ENCODE results near the gene ANKRD65. TPM values are rescaled to one million over a fixed set of nuclear protein-coding genes. Genes with fewer than 3 reads are reported as not detected.
"Not testable (repeated sequence)": the region's sequence is repeated elsewhere in the genome, so short reads cannot be mapped to it uniquely, and the experiment has no call there.

The ANKRD65 gene
- total RNA-seq, 1 donor from 2014 or later: 3.0 TPM

- intact Hi-C loops (cut with DNase I): no loop called here
- peak; percentile 47 for DNase-seq (ENCODE audit: missing footprints)
- no peak for ATAC-seq
These were observed 33.7 kb downstream of the ANKRD65 start for GRCh38 chr1:1387098-1388077.

DNA sequence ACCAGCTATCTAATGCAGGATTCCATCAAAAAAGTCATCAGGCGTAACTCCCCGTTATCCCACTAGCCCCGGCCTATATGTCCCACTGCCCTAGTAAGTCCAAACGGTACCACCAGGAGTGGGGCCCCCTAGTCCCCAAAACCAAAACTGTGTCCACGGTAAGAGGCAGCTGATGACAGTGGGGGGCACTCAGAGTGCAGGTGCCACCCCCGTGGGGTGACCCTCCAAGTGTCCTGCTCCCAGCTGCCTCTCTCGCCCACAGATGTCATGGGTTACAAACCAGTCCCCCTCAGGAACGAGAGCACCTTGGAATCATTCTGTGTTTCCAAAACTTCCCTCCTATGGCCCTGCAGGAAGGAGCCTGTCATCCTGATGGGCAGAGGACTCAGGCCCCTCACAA lies 35.1 kb downstream of the ANKRD65 start:
- no peak for DNase-seq (ENCODE audit: missing footprints)
- intact Hi-C loops (cut with DNase I): no loop called here
- ATAC-seq: no peak

DNA sequence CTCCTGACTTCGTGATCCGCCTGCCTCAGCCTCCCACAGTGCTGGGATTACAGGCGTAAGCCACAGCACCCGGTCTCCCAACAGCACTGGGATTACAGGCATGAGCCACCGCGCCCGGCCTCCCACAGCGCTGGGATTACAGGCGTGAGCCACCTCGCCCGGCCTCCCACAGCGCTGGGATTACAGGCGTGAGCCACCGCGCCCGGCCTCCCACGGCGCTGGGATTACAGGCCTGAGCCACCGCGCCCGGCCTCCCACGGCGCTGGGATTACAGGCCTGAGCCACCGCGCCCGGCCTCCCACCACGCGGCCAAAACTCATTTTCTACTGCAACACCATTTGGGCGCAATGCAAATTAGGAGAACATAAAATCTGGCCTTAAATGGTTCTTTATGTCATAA lies 35.7 kb downstream of the ANKRD65 start:
- DNase-seq (ENCODE audit: missing footprints); intact Hi-C loops (cut with DNase I); ATAC-seq: not testable (repeated sequence)

DNA sequence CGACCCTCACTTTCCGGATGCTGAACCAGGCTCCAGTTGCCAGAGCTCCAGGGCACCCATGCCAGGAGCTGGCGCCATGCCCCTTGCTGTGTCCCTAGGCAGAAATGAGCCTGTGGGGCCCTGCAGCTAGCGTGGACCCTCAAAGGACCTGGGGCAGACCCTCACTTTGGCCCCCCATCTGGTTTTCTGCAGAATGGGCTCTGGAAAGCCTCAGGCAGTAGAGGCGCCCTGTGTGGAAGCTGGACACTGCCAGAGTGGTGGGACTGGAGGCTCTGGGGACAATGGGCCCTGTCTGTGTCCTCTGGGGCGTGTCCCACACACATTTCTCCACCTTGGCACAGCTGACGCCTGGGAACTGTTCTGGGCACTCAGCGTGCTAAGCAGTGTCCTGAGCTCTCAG lies 39.8 kb downstream of the ANKRD65 start:
- ATAC-seq: no peak

DNA sequence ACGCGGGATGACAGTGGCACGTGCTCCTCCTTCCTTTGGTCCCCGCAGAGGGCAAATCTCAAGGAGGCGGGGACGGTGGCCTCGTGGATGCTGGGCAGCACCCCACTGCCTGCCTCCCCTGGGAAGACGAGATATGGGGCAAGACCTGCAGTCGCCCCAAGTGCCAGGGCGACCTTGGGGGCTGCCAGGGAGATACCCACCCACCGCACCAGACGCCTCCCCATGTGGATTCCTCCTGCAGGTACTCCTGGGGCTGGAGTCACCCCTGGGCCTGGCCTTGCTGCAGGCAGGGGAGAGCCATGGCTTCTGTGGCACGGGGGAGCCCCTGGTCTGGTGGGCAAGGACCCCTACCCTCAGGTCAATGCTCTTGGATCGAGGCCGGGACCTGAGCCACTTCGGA lies 40.2 kb downstream of the ANKRD65 start:
- ATAC-seq: no peak

More for the DNA sequence above, 39.8 kb downstream of the ANKRD65 start:
- peak; percentile 14 for DNase-seq (ENCODE audit: missing footprints)
- intact Hi-C loops (cut with DNase I): no loop called here

DNA sequence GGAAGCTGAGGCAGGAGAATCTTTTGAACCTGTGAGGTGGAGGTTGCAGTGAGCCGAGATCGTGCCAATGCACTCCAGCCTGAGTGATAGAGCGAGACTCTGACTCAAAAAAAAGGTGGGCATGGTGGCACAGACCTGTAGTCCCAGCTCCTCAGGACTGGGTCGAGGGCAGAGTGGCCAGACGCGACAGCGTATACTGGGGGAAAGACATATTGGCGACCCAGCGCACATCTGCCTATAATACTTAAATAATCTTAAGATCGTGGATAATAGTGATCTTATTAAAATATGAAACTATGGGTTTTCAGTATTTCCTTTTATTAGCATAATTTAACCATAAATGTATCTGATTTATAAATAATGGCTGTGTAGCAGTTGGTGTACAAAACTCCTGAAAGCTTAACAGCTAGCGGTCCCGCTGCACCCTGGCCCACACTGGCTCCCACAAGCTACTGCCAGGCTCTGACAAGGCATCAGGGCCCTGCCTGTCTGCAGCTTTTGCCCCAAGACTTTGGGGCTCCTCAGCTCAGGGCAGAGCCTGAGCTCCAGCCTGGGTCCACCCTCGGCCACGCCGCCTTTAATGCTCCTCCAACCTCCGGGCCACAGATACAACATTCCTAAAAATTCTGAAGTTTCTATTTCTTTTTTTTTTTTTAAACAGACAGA lies 43.4 kb downstream of the ANKRD65 start:
- peak; percentile 37 for DNase-seq (ENCODE audit: missing footprints)
- intact Hi-C loops (cut with DNase I): no loop called here

More for the DNA sequence above, 40.2 kb downstream of the ANKRD65 start:
- intact Hi-C loops (cut with DNase I): no loop called here
- peak; percentile 39 for DNase-seq (ENCODE audit: missing footprints)

GRCh38 chr1:1376551-1377226 lies 44.4 kb downstream of the ANKRD65 start:
- intact Hi-C loops (cut with DNase I): no loop called here
- no peak for ATAC-seq
- DNase-seq (ENCODE audit: missing footprints): peak; percentile 65

More for the DNA sequence above, 43.4 kb downstream of the ANKRD65 start:
- ATAC-seq: no peak

DNA sequence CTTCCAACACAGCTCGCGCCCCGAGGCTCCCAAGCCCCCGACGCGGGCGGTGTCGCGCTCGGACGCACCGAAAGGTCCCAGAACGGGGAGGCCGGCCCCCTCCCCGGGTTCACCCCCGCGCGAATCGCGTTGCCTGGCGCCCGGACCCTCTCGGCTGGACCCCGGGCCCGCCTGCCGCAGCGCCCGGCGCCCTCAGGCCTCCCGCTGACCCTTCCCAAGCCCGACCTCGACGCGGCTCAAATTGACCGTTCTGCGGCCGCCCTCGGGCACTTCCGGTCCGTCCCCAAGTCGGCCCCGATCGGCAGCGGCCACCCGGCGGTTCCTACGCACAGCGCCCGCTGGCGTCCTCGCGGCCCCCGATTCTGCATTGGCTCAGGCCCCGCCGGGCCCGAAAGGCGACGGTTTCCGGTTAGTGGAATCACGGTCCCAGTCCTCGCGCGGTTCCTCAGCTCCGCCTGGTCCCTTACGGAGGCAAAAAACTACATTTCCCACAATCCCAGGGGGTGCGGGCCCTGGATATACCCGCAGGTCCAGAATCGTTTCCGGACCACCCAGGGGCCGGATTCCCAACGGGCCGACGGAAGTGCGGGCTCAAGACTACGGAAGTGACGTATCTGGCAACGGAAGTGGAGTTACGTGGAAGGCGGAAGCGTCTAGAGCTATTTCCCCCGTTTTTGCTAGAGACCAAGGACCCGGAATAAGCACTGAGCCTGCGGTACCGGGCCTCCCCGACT lies 46.0 kb downstream of the ANKRD65 start, which contains the start of gene AURKAIP1:
TSS of gene AURKAIP1 (minus strand) at position 279 of the 734 bp plus-strand sequence. CDS start 451 bp downstream, outside the sequence.
- intact Hi-C loops (cut with DNase I): no loop called here
- DNase-seq (ENCODE audit: missing footprints) (peak; percentile 98), ATAC-seq (peak; percentile 97)

DNA sequence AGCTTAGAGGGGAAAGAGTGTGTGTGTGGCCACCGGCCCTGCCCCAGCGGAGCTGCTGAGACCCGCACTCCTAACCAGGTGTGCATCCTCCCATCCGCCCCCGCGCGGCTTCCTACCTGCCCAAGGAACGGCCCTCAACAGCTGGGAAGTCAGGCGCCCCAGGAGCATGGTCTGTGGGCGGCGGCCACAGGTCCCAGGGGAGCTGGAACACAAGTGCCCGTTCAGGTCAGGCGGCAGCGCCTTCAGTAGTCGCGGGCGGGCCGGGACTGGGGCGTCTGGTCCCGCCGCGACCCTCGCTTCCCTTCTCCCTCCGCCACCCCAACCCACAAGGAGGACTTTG lies 46.5 kb downstream of the ANKRD65 start:
- ATAC-seq (no peak), DNase-seq (ENCODE audit: missing footprints) (peak; percentile 60)
- intact Hi-C loops (cut with DNase I): no loop called here

- ATAC-seq (no peak), DNase-seq (ENCODE audit: missing footprints) (peak; percentile 63)
- intact Hi-C loops (cut with DNase I): loop anchor here (1.0 to 2.0 kb wide), 2 partner anchors 22 to 25 kb away; partner anchors contain the start of gene DVL1
These were observed 47.1 kb downstream of the ANKRD65 start for GRCh38 chr1:1373815-1374588.

DNA sequence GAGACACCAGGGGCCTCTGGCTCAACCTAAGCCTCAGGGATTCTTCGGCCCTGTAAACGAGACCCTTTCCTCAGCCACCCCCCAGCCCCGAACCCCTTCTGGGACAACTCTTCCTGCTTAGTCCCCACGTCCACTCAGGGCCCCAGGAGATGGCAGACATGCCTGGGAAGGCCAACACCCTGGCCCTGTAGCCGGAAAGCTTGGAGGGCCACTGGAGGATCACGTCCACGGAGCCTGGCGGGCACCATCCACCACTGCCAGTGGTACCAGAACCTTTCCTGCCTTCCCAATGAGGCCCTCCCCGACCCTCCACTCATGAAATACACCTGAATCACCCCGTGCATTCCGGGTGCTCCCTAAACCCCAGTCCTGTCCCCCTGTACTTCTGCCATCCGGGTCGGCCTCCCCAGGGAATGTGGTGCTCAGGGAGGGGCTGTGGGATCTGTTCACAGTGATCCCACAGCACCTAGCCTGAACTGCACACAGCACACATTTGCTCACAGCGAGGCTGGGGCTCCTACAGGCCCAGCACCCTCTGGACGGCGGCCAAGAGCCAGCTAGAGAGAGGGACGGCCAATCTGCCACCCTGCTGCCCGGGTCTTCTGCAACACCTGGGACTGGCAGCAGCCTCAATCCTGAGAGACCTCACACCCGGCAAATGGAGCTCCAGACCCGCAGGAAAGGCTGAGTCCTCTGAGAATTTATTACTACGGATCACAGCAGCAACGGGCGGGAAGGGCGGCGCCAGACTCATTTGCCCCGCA lies 47.8 kb downstream of the ANKRD65 start:
- DNase-seq (ENCODE audit: missing footprints) (peak; percentile 50), ATAC-seq (no peak)
- intact Hi-C loops (cut with DNase I): loop anchor here (1.0 to 2.0 kb wide), 2 partner anchors 21 to 24 kb away; partner anchors contain the start of gene DVL1

DNA sequence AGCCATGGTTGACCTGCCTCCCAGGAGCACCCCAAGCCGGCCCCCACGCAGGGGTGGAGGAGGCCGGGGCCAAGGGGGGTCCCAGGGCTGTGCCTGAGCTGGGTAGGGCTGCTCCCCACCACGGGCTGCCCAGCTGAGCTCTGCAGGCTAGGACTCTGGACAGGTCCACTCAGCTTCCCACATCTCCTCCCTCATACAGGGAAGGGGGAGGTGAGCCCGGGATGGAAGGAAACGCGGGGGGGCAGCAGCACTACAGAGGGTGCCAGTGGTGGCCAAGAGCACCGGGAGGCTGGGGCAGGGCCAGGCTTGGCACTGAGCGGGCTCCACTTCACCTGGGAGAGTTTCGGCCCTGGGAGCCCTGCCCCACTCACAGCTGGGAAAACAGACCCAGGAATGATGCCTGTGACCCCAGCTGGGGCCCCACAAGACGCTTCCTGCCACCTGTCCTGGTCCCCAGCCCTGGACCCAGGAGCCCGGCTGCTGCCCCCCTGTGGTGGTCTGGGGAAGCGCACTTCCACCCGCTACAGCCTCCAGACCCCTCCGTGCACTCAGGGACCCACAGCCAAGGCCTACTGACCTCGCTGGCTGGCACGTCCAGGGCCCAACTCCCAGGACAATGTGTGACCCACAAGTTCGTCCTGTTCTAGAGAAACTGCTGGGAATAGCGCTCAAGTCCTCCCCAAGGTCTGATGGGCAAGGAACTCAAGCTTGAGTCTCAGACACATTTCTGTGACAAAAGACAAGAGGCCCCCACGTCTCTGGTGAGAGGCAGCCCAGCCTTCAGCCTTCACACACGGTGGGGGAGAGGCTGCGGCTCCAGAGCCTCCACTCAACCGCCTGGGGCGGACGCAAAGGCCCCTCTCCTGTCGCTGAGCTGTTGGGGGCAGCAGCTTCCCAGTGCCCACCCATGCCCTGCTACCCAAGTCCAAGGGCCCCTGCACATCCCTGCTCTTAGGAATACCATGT lies 49.0 kb downstream of the ANKRD65 start:
- DNase-seq (ENCODE audit: missing footprints): peak; percentile 82
- peak; percentile 29 for ATAC-seq
- intact Hi-C loops (cut with DNase I): loop anchor here (2.0 kb wide), 2 partner anchors 23 to 249 kb away; partner anchors contain the start of gene DVL1

DNA sequence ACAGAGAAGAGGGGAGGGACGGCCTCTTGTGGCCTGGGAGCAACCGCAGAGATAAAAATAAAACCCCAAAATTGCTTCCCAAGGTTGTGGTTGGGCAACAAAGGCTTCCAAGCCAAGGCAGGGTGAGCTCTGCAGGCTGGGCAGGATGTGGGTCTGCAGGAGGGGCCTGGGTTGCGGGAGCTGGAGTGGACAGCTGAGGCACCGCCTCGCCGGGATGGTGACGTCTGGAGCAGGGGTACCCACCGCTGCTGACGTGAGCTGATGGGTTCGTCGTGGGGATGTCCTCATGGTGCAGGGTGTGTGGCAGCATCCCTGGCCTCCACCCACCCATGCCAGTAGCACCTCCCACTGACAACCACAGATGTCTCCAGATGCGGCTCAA lies 49.7 kb downstream of the ANKRD65 start:
- intact Hi-C loops (cut with DNase I): loop anchor here (2.0 kb wide), 1 partner anchor 249 kb away; no protein-coding TSS in a partner anchor
- ATAC-seq (no peak), DNase-seq (ENCODE audit: missing footprints) (peak; percentile 48)

DNA sequence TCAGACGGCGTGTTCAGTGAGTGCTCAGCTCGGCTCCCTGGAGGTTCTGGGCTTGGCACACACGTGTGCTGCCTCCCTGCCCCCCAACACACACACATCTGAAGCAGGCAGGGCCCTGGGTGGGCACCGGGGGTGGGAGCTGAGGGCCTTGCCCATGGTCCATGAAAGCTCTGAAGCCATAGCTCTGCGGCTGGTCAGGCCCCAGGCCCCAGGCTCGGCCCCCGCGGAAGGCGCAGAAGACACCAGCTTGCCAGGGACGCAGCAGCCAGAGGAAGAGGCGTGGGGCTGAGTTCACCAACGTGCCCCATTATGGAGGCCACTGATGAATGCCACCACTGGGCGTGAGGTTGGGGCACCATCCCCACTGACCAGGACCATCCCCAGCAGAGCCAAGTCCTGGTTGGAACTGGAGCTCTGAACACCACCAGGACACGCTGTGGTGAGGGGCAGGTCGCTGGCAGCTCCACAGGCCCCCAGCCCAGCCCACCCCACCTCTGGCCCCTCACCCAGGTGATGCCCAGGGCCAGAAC lies 50.2 kb downstream of the ANKRD65 start:
- intact Hi-C loops (cut with DNase I): loop anchor here (2.0 kb wide), 1 partner anchor 248 kb away; no protein-coding TSS in a partner anchor
- ATAC-seq (no peak), DNase-seq (ENCODE audit: missing footprints) (peak; percentile 33)

GRCh38 chr1:1370094-1370493 lies 51.0 kb downstream of the ANKRD65 start:
- intact Hi-C loops (cut with DNase I): loop anchor here (2.0 kb wide), 1 partner anchor 247 kb away; no protein-coding TSS in a partner anchor
- not testable (repeated sequence) for ATAC-seq
- DNase-seq (ENCODE audit: missing footprints): peak; percentile 21
